H9 (cell line): ENCODE measurements around the gene SNX14. TPM values are rescaled to one million over a fixed set of nuclear protein-coding genes. Genes with fewer than 3 reads are reported as not detected.

Experiments
- DNase-seq: peaks from one replicate; pipeline ENCODE4 v3.0.0-alpha.2; 2017
- H2AFZ ChIP-seq: one replicate; pipeline ENCODE4 v1.6.1; 2013; ENCODE audit warnings: mild to moderate bottlenecking, low read length, control low read depth, moderate library complexity
- H2AK5ac ChIP-seq: 2 replicates; pipeline ENCODE4 v1.6.1; 2013; ENCODE audit warnings: low read length, control low read depth, mixed read lengths; ENCODE audit not compliant: insufficient read length
- H2BK120ac ChIP-seq: one replicate; pipeline ENCODE4 v1.6.1; 2013; ENCODE audit warnings: low read depth, mild to moderate bottlenecking, low read length, control low read depth, inconsistent platforms; ENCODE audit not compliant: poor library complexity, severe bottlenecking
- H2BK12ac ChIP-seq: 2 replicates; pipeline ENCODE4 v1.6.1; 2013; ENCODE audit warnings: low read length, control low read depth, mixed read lengths, low read depth; ENCODE audit not compliant: insufficient read length
- H2BK15ac ChIP-seq: 2 replicates; pipeline ENCODE4 v1.6.1; 2013; ENCODE audit warnings: low read depth, low read length, control low read depth
- H2BK20ac ChIP-seq: one replicate; pipeline ENCODE4 v1.6.1; 2013; ENCODE audit warnings: low read depth, mild to moderate bottlenecking, low read length, control low read depth, inconsistent platforms; ENCODE audit not compliant: poor library complexity, severe bottlenecking
- H2BK5ac ChIP-seq: 2 replicates; pipeline ENCODE4 v1.6.1; 2013; ENCODE audit warnings: low read length, control low read depth, mixed read lengths; ENCODE audit not compliant: insufficient read length
- H3K14ac ChIP-seq: 2 replicates; pipeline ENCODE4 v1.6.1; 2013; ENCODE audit warnings: low read length, control low read depth; ENCODE audit not compliant: insufficient read depth
- H3K18ac ChIP-seq: 2 replicates; pipeline ENCODE4 v1.6.1; 2013; ENCODE audit warnings: low read depth, mild to moderate bottlenecking, mixed read lengths, low read length, control low read depth; ENCODE audit not compliant: insufficient read length
- H3K23ac ChIP-seq: 2 replicates; pipeline ENCODE4 v1.6.1; 2013; ENCODE audit warnings: low read length, control low read depth, mixed read lengths, low read depth; ENCODE audit not compliant: insufficient read length
- H3K23me2 ChIP-seq: 2 replicates; pipeline ENCODE4 v1.6.1; 2013; ENCODE audit warnings: low read depth, mild to moderate bottlenecking, mixed read lengths, low read length, control low read depth; ENCODE audit not compliant: insufficient read length, poor library complexity, severe bottlenecking
- H3K27ac ChIP-seq: 2 replicates; pipeline ENCODE4 v1.5.1; 2013; ENCODE audit warnings: low read length, control low read depth, mixed read lengths, low read depth; ENCODE audit not compliant: insufficient read length
- H3K27me3 ChIP-seq: 2 replicates; pipeline ENCODE4 v1.6.1; 2013; ENCODE audit warnings: low read length, control low read depth, inconsistent platforms; ENCODE audit not compliant: insufficient read depth
- H3K4ac ChIP-seq: 2 replicates; pipeline ENCODE4 v1.6.1; 2013; ENCODE audit warnings: low read depth, mild to moderate bottlenecking, control low read depth, inconsistent platforms, low read length, moderate library complexity
- H3K4me1 ChIP-seq: 2 replicates; pipeline ENCODE4 v1.6.1; 2013; ENCODE audit warnings: low read length, control low read depth, inconsistent platforms; ENCODE audit not compliant: insufficient read depth
- H3K4me2 ChIP-seq: 2 replicates; pipeline ENCODE4 v1.6.1; 2013; ENCODE audit warnings: low read length, control low read depth, mixed read lengths; ENCODE audit not compliant: insufficient read length, insufficient read depth
- H3K56ac ChIP-seq: 2 replicates; pipeline ENCODE4 v1.6.1; 2013; ENCODE audit warnings: low read depth, mild to moderate bottlenecking, mixed read lengths, low read length, control low read depth; ENCODE audit not compliant: insufficient read length
- H3K79me1 ChIP-seq: 2 replicates; pipeline ENCODE4 v1.6.1; 2013; ENCODE audit warnings: low read depth, mild to moderate bottlenecking, moderate library complexity, low read length, control low read depth, inconsistent platforms; ENCODE audit not compliant: insufficient read depth, poor library complexity, severe bottlenecking
- H3K79me2 ChIP-seq: 2 replicates; pipeline ENCODE4 v1.6.1; 2013; ENCODE audit warnings: low read length, control low read depth, inconsistent platforms; ENCODE audit not compliant: insufficient read depth
- H3K9ac ChIP-seq: 2 replicates; pipeline ENCODE4 v1.6.1; 2013; ENCODE audit warnings: low read length, control low read depth, mixed read lengths; ENCODE audit not compliant: insufficient read length; ENCODE audit errors: extremely low read depth
- H3K9me3 ChIP-seq: one replicate; pipeline ENCODE4 v1.6.1; 2013; ENCODE audit warnings: low read depth, low read length, inconsistent platforms; ENCODE audit not compliant: control insufficient read depth
- H3T11ph ChIP-seq: one replicate; pipeline ENCODE4 v1.6.1; 2013; ENCODE audit warnings: mild to moderate bottlenecking, low read length, control low read depth, inconsistent platforms
- H4K20me1 ChIP-seq: one replicate; pipeline ENCODE4 v1.6.1; 2013; ENCODE audit not compliant: control insufficient read depth, insufficient read length, insufficient read depth
- H4K5ac ChIP-seq: 2 replicates; pipeline ENCODE4 v1.6.1; 2013; ENCODE audit warnings: low read depth, mild to moderate bottlenecking, mixed read lengths, low read length, control low read depth; ENCODE audit not compliant: insufficient read length
- H4K8ac ChIP-seq: replicated peaks from 2 replicates; pipeline ENCODE4 v1.6.1; 2013; ENCODE audit warnings: low read length, control low read depth, mixed read lengths, low read depth; ENCODE audit not compliant: insufficient read length
- H4K91ac ChIP-seq: 2 replicates; pipeline ENCODE4 v1.6.1; 2013; ENCODE audit warnings: low read depth, mild to moderate bottlenecking, moderate library complexity, mixed read lengths, low read length, control low read depth; ENCODE audit not compliant: insufficient read length
- H3K27ac Mint-ChIP-seq, 3 experiments: 2 replicates in 2 of 3; 3 replicates in 1 of 3; pipeline ENCODE4 v1.8.0; 2020 to 2021; ENCODE audit warnings: mixed read lengths in 3 of 3, mild to moderate bottlenecking in 1 of 3, moderate library complexity in 1 of 3
- H3K27me3 Mint-ChIP-seq: 2 replicates; pipeline ENCODE4 v1.8.0; 2021; ENCODE audit warnings: low read depth, mild to moderate bottlenecking, moderate library complexity, mixed read lengths
- H3K36me3 Mint-ChIP-seq, 3 experiments: 2 replicates in 2 of 3; 3 replicates in 1 of 3; pipeline ENCODE4 v1.8.0; 2020 to 2021; ENCODE audit warnings: low read depth in 3 of 3, mixed read lengths in 3 of 3; ENCODE audit not compliant: insufficient read depth in 1 of 3
- H3K4me1 Mint-ChIP-seq, 2 experiments: 2 replicates each; pipeline ENCODE4 v1.8.0; 2020; ENCODE audit warnings: mixed read lengths in 2 of 2
- H3K4me3 Mint-ChIP-seq, 2 experiments: 2 replicates in 1 of 2; 3 replicates in 1 of 2; pipeline ENCODE4 v1.8.0; 2020 to 2021; ENCODE audit warnings: mild to moderate bottlenecking in 2 of 2, mixed read lengths in 2 of 2, moderate library complexity in 1 of 2
- H3K9me3 Mint-ChIP-seq, 2 experiments: 2 replicates in 1 of 2; 3 replicates in 1 of 2; pipeline ENCODE4 v1.8.0; 2020; ENCODE audit warnings: mild to moderate bottlenecking in 2 of 2, mixed read lengths in 2 of 2, moderate library complexity in 1 of 2
- WGBS: extraction: QIAGEN DNeasy Blood & Tissue Kit; methylation state at CpG from one replicate; pipeline ENCODE4 v1.1.7; 2013; ENCODE audit warnings: missing lambda C conversion rate, low lambda C conversion rate, mixed read lengths; ENCODE audit not compliant: insufficient read length; ENCODE audit errors: extremely low coverage; 5-methylcytosine and 5-hydroxymethylcytosine counted together
- total RNA-seq: library from RNA; stranded (reverse); gene quantifications from 2 replicates; pipeline ENCODE4 v1.2.1, GENCODE V29; 2021
- TF ChIP-seq, protein P1 (sequence below): fragments of 200-600 bp; sonication (generic); conservative IDR thresholded peaks from 3 replicates; pipeline ENCODE4 v1.8.0; 2021; ENCODE audit warnings: antibody characterized with exemption, mild to moderate bottlenecking

SNX14 gene
- total RNA-seq, 1 experiment from 2014 or later = 33.0 TPM

DNA sequence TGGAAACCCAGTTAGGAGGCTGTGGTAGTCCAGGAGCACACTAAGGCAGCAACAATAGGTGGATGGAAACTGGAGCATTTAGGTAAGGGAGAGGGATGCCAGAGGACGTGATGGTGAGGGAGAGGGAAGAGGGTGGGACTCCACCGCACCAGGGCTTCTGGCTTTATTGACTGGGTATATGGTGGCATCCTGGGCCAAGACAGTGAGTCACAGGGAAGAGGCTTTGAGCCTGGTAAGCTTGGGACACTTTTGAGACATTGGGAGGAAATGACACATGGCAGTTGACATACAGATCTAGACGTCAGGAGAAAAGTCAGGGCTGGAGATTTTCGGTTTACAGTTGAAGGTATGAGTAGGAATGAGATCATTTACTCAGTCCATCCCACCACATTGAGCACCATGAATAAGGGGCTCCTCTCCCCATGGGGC is 128.9 kb downstream of the SNX14 start:
- no peak overlapping the region for H3K4ac ChIP-seq
- no peak overlapping the region for H3K23ac ChIP-seq
- Mint-ChIP-seq H3K4me3 (no peak overlapping the region), H3K36me3 (no peaks in the 10 kb centered on the region), H3K27ac (no peak overlapping the region), H3K27me3 (no peaks in the 10 kb centered on the region), H3K4me1 (peaks cover 7 to 9% of the 10 kb centered on the region in 2 experiments), H3K9me3 (no peaks in the 10 kb centered on the region)
- no peak overlapping the region for H3K56ac ChIP-seq
- no peak overlapping the region for H4K5ac ChIP-seq
- H2BK15ac ChIP-seq = no peak overlapping the region
- H2BK12ac ChIP-seq = no peak overlapping the region
- no peak overlapping the region for H3K14ac ChIP-seq
- no peak overlapping the region for H2AFZ ChIP-seq
- H3K27ac ChIP-seq = no peak overlapping the region
- H3K4me2 ChIP-seq = no peak overlapping the region
- WGBS = no CpG with 5 or more reads among the region's 4 CpGs
- H2AK5ac ChIP-seq = no peak overlapping the region
- no peaks in the 10 kb centered on the region for H3K79me1 ChIP-seq
- no peaks in the 10 kb centered on the region for H3K79me2 ChIP-seq
- H4K20me1 ChIP-seq = no peaks in the 10 kb centered on the region
- H3K9me3 ChIP-seq = no peaks in the 10 kb centered on the region
- H2BK20ac ChIP-seq = no peak overlapping the region
- no peak overlapping the region for H2BK5ac ChIP-seq
- H4K91ac ChIP-seq = no peak overlapping the region
- H3K9ac ChIP-seq = no peak overlapping the region
- no peak overlapping the region for H2BK120ac ChIP-seq
- no peak overlapping the region for H3K18ac ChIP-seq
- H3K23me2 ChIP-seq = no peaks in the 10 kb centered on the region
- TF ChIP-seq, protein P1, sequence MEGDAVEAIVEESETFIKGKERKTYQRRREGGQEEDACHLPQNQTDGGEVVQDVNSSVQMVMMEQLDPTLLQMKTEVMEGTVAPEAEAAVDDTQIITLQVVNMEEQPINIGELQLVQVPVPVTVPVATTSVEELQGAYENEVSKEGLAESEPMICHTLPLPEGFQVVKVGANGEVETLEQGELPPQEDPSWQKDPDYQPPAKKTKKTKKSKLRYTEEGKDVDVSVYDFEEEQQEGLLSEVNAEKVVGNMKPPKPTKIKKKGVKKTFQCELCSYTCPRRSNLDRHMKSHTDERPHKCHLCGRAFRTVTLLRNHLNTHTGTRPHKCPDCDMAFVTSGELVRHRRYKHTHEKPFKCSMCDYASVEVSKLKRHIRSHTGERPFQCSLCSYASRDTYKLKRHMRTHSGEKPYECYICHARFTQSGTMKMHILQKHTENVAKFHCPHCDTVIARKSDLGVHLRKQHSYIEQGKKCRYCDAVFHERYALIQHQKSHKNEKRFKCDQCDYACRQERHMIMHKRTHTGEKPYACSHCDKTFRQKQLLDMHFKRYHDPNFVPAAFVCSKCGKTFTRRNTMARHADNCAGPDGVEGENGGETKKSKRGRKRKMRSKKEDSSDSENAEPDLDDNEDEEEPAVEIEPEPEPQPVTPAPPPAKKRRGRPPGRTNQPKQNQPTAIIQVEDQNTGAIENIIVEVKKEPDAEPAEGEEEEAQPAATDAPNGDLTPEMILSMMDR = no peak
- H3T11ph ChIP-seq = no peak overlapping the region
- H3K27me3 ChIP-seq = no peaks in the 10 kb centered on the region
- H3K4me1 ChIP-seq = peaks cover 6% of the 10 kb centered on the region; the same call in 1 of the 2 replicates
- no peak for DNase-seq
- peak overlapping the region; percentile 32 for H4K8ac ChIP-seq
